OCI-LY1 (cell line): ENCODE measurements around the gene PUS3.

ENCODE experiments used
- H2AFZ ChIP-seq: fragments of 200-600 bp; sonication (generic), shearing (Covaris generic); 2 replicates; pipeline ENCODE4 v1.6.0; 2014; ENCODE audit warnings: antibody characterized with exemption, mild to moderate bottlenecking, low read length
- H3F3A ChIP-seq: fragments of 200-600 bp; sonication (generic), shearing (Covaris generic); 2 replicates; pipeline ENCODE4 v1.6.0; 2014; ENCODE audit warnings: mild to moderate bottlenecking, antibody characterized with exemption, low read length, moderate library complexity; ENCODE audit not compliant: insufficient read depth
- H3K27ac ChIP-seq: fragments of 200-600 bp; sonication (generic); 2 replicates; pipeline ENCODE4 v1.5.1; 2014; ENCODE audit warnings: low read length, mixed run types, mild to moderate bottlenecking, low read depth; ENCODE audit not compliant: poor library complexity, severe bottlenecking
- H3K27me3 ChIP-seq: fragments of 200-600 bp; sonication (generic); 2 replicates; pipeline ENCODE4 v1.6.0; 2014; ENCODE audit warnings: antibody characterized with exemption, mild to moderate bottlenecking, low read length, moderate library complexity; ENCODE audit not compliant: insufficient read depth
- H3K36me3 ChIP-seq: fragments of 200-600 bp; sonication (generic); 2 replicates; pipeline ENCODE4 v1.6.1; 2014; ENCODE audit warnings: mild to moderate bottlenecking, antibody characterized with exemption, low read length, moderate library complexity, mixed read lengths; ENCODE audit not compliant: insufficient read depth
- H3K4me1 ChIP-seq: fragments of 200-600 bp; sonication (generic); 2 replicates; pipeline ENCODE4 v1.5.1; 2014; ENCODE audit warnings: mild to moderate bottlenecking, low read length, moderate library complexity; ENCODE audit not compliant: insufficient read depth, severe bottlenecking
- H3K4me2 ChIP-seq: fragments of 200-600 bp; sonication (generic), shearing (Covaris generic); 2 replicates; pipeline ENCODE4 v1.6.1; 2014; ENCODE audit warnings: low read length
- H3K4me3 ChIP-seq: fragments of 200-600 bp; sonication (generic); 2 replicates; pipeline ENCODE4 v1.5.1; 2014; ENCODE audit warnings: low read length, low read depth, mild to moderate bottlenecking, mixed read lengths; ENCODE audit not compliant: poor library complexity, severe bottlenecking
- H3K79me2 ChIP-seq: fragments of 200-600 bp; shearing (Covaris generic); 2 replicates; pipeline ENCODE4 v1.6.1; 2016; ENCODE audit warnings: mixed run types, low read length, mixed read lengths; ENCODE audit not compliant: insufficient read depth
- H3K9ac ChIP-seq: fragments of 200-600 bp; sonication (generic), shearing (Covaris generic); 2 replicates; pipeline ENCODE4 v1.6.1; 2014; ENCODE audit warnings: mild to moderate bottlenecking, low read length, mixed read lengths
- H3K9me2 ChIP-seq: fragments of 200-600 bp; sonication (generic), shearing (Covaris generic); 2 replicates; pipeline ENCODE4 v1.6.1; 2014; ENCODE audit warnings: low read depth, mild to moderate bottlenecking, low read length, mixed read lengths
- H3K9me3 ChIP-seq: fragments of 200-600 bp; shearing (Covaris generic); 2 replicates; pipeline ENCODE4 v1.6.1; 2014; ENCODE audit warnings: low read length, mixed read lengths
- H4K20me1 ChIP-seq: fragments of 200-600 bp; sonication (generic), shearing (Covaris generic); 2 replicates; pipeline ENCODE4 v1.6.0; 2016; ENCODE audit warnings: mild to moderate bottlenecking, low read length; ENCODE audit not compliant: insufficient read depth
- EZH2 ChIP-seq: fragments of 200-600 bp; sonication (generic), shearing (Covaris generic); IDR thresholded peaks from 2 replicates; pipeline ENCODE4 v1.8.0; 2017; ENCODE audit warnings: borderline replicate concordance, mixed run types, mild to moderate bottlenecking, antibody characterized with exemption, low read length, moderate library complexity, mixed read lengths
- TF ChIP-seq, protein P1 (sequence below): fragments of 200-600 bp; sonication (generic), shearing (Covaris generic); IDR thresholded peaks from 2 replicates; pipeline ENCODE4 v1.5.1; 2017; ENCODE audit warnings: mild to moderate bottlenecking, antibody characterized with exemption, low read length, moderate library complexity, mixed read lengths

Gene PUS3

GRCh38 chr11:125881291-125881690, 21.7 kb downstream of the PUS3 start:
- Histone ChIP-seq H3K9me2 (no peaks in the 10 kb centered on the region), H3K27me3 (no peaks in the 10 kb centered on the region; the same call in 1 of the 2 replicates), H4K20me1 (no peaks in the 10 kb centered on the region), H3K4me2 (no peak overlapping the region), H3K79me2 (no peaks in the 10 kb centered on the region), H3K9me3 (no peaks in the 10 kb centered on the region), H3K4me3 (no peak overlapping the region), H3K4me1 (no peaks in the 10 kb centered on the region), H3F3A (no peaks in the 10 kb centered on the region), H3K9ac (no peak overlapping the region), H3K27ac (no peak overlapping the region), H2AFZ (no peak overlapping the region), H3K36me3 (no peaks in the 10 kb centered on the region; the same call in 1 of the 2 replicates)
- TF ChIP-seq, protein P1, sequence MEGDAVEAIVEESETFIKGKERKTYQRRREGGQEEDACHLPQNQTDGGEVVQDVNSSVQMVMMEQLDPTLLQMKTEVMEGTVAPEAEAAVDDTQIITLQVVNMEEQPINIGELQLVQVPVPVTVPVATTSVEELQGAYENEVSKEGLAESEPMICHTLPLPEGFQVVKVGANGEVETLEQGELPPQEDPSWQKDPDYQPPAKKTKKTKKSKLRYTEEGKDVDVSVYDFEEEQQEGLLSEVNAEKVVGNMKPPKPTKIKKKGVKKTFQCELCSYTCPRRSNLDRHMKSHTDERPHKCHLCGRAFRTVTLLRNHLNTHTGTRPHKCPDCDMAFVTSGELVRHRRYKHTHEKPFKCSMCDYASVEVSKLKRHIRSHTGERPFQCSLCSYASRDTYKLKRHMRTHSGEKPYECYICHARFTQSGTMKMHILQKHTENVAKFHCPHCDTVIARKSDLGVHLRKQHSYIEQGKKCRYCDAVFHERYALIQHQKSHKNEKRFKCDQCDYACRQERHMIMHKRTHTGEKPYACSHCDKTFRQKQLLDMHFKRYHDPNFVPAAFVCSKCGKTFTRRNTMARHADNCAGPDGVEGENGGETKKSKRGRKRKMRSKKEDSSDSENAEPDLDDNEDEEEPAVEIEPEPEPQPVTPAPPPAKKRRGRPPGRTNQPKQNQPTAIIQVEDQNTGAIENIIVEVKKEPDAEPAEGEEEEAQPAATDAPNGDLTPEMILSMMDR = no peak
- no peak for TF ChIP-seq EZH2

DNA sequence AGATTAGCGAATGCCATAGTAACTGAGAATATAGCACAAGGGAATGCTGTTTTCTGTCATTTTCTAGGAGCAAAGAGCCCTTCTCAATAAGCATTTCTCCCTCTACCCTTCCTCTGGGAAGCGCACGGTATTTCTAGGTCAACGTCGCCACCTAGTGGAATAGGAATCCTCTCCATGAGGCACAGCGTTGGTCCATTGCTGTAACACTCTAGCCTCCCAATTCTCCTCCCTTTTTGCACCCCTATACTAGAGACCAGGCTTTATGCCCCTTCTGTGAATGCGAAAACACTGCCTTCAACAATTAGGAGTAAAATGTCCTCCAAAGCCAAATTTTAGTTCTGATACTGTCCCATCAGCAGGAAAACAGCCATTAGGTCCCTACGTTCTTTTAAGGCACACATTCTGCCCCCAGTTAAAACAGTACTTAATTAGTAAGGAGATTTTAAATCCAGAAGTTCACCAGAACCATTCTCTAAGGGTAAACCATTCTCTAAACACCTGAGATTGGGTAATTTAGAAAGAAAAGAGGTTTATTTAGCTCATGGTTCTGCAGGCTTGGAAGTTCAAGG, 28.4 kb downstream of the PUS3 start:
- Histone ChIP-seq H3K4me3 (no peak overlapping the region), H3K27me3 (no peaks in the 10 kb centered on the region), H3F3A (no peaks in the 10 kb centered on the region), H3K27ac (no peak overlapping the region), H3K79me2 (no peaks in the 10 kb centered on the region), H2AFZ (no peak overlapping the region), H3K4me2 (no peak overlapping the region), H3K9ac (no peak overlapping the region), H3K9me2 (no peaks in the 10 kb centered on the region), H3K4me1 (no peaks in the 10 kb centered on the region), H3K36me3 (no peaks in the 10 kb centered on the region), H4K20me1 (no peaks in the 10 kb centered on the region), H3K9me3 (no peaks in the 10 kb centered on the region)
- TF ChIP-seq EZH2 = no peak
- TF ChIP-seq, protein P1 = peak; percentile 59

DNA sequence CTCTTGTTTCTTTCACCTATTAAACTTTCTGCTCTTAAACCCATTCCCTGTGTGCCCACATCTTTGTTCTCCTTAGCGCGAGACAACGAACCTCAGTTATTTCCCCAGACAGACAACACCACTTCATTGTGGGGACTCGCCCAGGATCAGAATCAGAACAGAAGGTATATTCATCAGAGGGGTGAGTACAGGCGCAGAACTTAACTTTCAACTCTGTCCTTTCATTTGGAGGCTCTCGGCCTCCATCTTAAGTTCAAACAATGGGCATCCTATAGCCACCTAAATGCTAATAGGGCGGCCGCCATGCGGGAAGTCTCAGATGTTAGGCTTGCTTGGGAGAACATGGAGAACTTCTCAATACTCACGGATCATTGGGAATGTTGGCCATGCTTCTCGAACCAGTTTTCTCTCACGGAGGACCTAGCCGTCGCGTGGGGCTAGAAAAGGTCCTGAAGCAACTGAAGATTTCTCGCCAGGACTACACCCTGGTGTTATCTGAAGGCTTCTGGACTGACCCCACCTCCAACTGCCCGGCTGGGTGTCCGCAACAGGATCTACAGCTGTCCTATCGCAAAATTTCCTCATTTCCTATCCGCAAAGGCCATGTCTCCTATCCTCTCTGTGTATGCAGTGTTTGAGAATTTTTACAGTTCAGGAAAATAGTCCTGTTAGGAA, 29.0 kb downstream of the PUS3 start:
- H3K27ac ChIP-seq = no peak overlapping the region

More for the DNA sequence above, 29.0 kb downstream of the PUS3 start:
- no peaks in the 10 kb centered on the region for H4K20me1 ChIP-seq
- H3F3A ChIP-seq = no peaks in the 10 kb centered on the region
- no peak overlapping the region for H3K4me2 ChIP-seq
- no peak for TF ChIP-seq EZH2
- TF ChIP-seq, protein P1 = no peak
- H3K4me1 ChIP-seq = no peaks in the 10 kb centered on the region
- H3K4me3 ChIP-seq = no peak overlapping the region
- H3K36me3 ChIP-seq = no peaks in the 10 kb centered on the region
- H3K9me2 ChIP-seq = no peaks in the 10 kb centered on the region
- no peaks in the 10 kb centered on the region for H3K9me3 ChIP-seq
- H3K9ac ChIP-seq = no peak overlapping the region
- H2AFZ ChIP-seq = no peak overlapping the region
- H3K79me2 ChIP-seq = no peaks in the 10 kb centered on the region
- no peaks in the 10 kb centered on the region for H3K27me3 ChIP-seq
